Measurements from ENCODE around the gene RCCD1.

RCCD1 gene

DNA sequence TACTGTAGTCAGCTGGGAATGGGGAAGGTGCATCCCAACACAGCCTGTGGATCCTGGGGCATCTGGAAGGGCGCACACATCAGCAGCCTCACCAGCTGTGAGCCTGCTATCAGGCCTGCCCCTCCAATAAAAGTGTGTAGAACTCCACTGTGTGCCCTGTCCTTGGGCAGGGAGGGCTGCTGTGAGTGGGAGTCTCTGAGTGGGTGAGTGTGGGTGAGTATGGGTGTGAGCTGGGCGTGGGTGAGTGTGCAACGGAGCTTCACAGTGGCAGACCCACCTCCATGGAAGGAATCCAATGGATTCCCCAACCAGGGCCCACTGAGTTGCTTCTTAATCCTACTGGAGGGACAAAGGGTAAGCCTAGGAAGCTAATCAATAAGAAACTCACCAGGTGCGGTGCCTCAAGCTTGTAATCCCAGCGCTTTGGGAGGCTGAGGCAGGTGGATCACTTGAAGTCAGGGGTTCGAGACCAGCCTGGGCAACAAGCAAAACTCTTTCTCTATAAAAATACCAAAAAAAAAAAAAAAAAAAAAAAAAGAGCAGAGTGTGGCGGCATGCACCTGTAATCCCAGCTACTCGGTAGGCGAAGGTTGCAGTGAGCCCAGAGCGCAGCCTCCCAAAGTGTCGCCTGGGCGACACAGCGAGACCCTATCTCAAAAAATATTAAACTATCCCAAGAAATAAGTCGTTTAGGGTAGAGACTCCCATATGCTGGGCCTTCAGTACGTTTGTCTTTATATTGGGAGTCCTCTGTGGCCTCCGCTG lies 555 bp upstream of the RCCD1 start:
- peak overlapping the region; percentile 68 for H3K4me3 ChIP-seq (ENCODE audit: insufficient read depth, low read depth, low read length, poor library complexity, severe bottlenecking)
- H3K27ac ChIP-seq (ENCODE audit: insufficient read depth, low read length, poor library complexity, severe bottlenecking), result peak overlapping the region; percentile 91
- H3K4me1 ChIP-seq (ENCODE audit: control insufficient read depth, insufficient read depth, low read length, poor library complexity, severe bottlenecking), result peaks cover 23% of the 10 kb centered on the region
- H3K9me3 ChIP-seq (ENCODE audit: control insufficient read depth, low read length), result no peaks in the 10 kb centered on the region
- DNase-seq, result no peak
- H3K36me3 ChIP-seq (ENCODE audit: control insufficient read depth, insufficient read depth, low read length), result peaks cover 24% of the 10 kb centered on the region
- no peaks in the 10 kb centered on the region for H3K27me3 ChIP-seq (replicated peaks; ENCODE audit: control insufficient read depth, insufficient read depth, low read length, poor library complexity, severe bottlenecking)

DNA sequence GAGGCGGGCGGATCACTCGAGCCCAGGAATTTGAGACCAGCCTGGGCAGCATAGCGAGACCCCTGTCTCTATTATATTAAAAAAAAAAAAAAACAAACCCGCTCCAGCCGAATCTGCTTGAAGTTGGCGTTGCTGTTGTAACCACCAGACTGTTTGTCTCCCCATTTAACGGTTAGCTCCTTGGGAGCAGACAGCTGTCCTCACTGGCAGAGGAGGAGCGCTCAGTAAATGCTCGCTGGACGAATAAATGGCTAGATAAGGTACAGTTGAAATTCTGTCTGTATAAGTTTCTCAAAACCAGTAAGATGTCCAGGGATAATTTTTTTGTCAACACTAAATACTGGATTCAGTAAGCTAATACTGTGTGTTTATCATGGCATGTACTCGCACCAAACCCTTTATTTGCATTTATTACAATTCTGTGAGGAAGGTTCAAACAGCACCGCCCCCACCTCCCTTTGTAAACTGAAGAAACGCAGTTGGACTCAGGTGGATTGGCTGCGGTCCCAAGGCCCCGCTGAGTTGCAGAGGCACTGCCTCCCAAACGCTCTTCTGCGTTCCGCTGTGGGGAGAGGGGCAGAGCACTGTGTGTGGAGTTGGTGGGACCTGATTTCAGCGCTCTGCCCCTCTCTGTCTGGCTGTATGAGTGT lies 1.1 kb downstream of the RCCD1 start:
- Histone ChIP-seq H3K4me1 (ENCODE audit: control insufficient read depth, insufficient read depth, low read length, poor library complexity, severe bottlenecking) (peaks cover 23% of the 10 kb centered on the region), H3K4me3 (ENCODE audit: insufficient read depth, low read depth, low read length, poor library complexity, severe bottlenecking) (peak overlapping the region; percentile 35), H3K27ac (ENCODE audit: insufficient read depth, low read length, poor library complexity, severe bottlenecking) (no peak overlapping the region), H3K27me3 (replicated peaks; ENCODE audit: control insufficient read depth, insufficient read depth, low read length, poor library complexity, severe bottlenecking) (no peaks in the 10 kb centered on the region), H3K9me3 (ENCODE audit: control insufficient read depth, low read length) (no peaks in the 10 kb centered on the region), H3K36me3 (ENCODE audit: control insufficient read depth, insufficient read depth, low read length) (peaks cover 11% of the 10 kb centered on the region)
- DNase-seq, result no peak

DNA sequence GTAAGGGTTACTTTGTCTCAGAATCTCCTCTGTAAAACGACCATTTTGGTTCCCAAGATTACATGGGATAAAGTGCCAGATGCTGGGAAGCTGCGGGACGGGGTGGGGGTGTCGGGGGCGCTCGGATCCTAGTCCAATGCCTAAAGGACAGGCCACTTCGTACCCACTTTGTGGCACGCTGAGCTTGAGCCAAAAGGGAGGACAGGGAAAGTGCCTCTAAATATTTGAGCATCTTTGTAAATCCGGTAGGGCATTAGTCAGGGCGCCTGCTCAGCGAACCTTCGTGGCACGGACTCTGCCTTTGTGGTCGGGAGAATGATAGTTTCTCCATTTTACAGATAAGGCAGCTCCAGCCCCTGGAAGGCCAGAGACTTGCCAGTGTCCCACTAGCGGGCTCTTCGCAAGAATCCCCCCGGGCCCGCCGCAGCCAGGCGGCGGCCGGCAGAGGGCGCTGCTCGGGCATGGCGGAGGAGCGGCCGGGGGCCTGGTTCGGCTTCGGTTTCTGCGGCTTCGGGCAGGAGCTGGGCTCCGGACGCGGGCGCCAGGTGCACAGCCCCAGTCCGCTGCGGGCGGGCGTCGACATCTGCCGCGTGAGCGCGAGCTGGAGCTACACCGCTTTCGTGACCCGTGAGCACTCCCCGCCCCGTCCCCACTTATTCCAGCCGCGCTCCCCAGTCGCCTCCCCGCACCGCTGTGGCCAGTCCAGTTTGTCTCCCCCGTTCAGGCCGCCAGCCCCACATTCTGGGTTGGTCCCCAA lies 1.8 kb downstream of the RCCD1 start:
- peak; percentile 24 to 60 (median 33) for DNase-seq
- H3K27ac ChIP-seq (ENCODE audit: insufficient read depth, low read length, poor library complexity, severe bottlenecking), result no peak overlapping the region
- H3K36me3 ChIP-seq (ENCODE audit: control insufficient read depth, insufficient read depth, low read length), result peaks cover 15% of the 10 kb centered on the region
- H3K9me3 ChIP-seq (ENCODE audit: control insufficient read depth, low read length), result no peaks in the 10 kb centered on the region
- H3K4me3 ChIP-seq (ENCODE audit: insufficient read depth, low read depth, low read length, poor library complexity, severe bottlenecking), result peak overlapping the region; percentile 35
- no peaks in the 10 kb centered on the region for H3K27me3 ChIP-seq (replicated peaks; ENCODE audit: control insufficient read depth, insufficient read depth, low read length, poor library complexity, severe bottlenecking)
- H3K4me1 ChIP-seq (ENCODE audit: control insufficient read depth, insufficient read depth, low read length, poor library complexity, severe bottlenecking), result peaks cover 23% of the 10 kb centered on the region

DNA sequence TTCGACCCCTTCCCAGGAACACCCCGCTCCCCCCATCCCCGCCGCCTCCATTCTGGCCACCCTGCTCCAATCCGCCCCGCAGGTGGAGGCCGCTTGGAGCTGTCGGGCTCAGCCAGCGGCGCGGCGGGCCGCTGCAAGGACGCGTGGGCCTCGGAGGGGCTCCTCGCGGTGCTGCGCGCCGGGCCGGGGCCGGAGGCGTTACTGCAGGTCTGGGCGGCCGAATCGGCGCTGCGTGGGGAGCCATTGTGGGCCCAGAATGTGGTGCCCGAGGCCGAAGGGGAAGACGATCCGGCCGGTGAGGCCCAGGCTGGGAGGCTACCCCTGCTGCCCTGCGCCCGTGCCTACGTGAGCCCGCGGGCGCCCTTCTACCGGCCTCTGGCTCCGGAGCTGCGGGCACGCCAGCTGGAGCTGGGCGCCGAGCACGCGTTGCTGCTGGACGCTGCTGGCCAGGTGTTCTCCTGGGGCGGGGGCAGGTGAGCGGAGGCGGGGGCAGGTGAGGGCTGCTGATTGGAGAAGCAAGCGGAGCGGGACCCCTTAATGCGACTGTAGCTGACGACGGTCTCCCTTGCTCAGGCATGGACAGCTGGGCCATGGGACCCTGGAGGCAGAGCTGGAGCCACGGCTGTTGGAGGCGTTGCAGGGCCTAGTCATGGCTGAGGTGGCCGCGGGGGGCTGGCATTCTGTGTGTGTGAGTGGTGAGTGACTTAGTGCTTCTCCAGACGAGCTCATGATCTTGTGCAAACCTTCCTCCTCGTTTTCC lies 2.5 kb downstream of the RCCD1 start:
- DNase-seq, result no peak
- H3K9me3 ChIP-seq (ENCODE audit: control insufficient read depth, low read length), result no peaks in the 10 kb centered on the region
- H3K27me3 ChIP-seq (replicated peaks; ENCODE audit: control insufficient read depth, insufficient read depth, low read length, poor library complexity, severe bottlenecking), result no peaks in the 10 kb centered on the region
- peaks cover 23% of the 10 kb centered on the region for H3K4me1 ChIP-seq (ENCODE audit: control insufficient read depth, insufficient read depth, low read length, poor library complexity, severe bottlenecking)
- no peak overlapping the region for H3K27ac ChIP-seq (ENCODE audit: insufficient read depth, low read length, poor library complexity, severe bottlenecking)
- H3K4me3 ChIP-seq (ENCODE audit: insufficient read depth, low read depth, low read length, poor library complexity, severe bottlenecking), result peak overlapping the region; percentile 35
- peaks cover 15% of the 10 kb centered on the region for H3K36me3 ChIP-seq (ENCODE audit: control insufficient read depth, insufficient read depth, low read length)

DNA sequence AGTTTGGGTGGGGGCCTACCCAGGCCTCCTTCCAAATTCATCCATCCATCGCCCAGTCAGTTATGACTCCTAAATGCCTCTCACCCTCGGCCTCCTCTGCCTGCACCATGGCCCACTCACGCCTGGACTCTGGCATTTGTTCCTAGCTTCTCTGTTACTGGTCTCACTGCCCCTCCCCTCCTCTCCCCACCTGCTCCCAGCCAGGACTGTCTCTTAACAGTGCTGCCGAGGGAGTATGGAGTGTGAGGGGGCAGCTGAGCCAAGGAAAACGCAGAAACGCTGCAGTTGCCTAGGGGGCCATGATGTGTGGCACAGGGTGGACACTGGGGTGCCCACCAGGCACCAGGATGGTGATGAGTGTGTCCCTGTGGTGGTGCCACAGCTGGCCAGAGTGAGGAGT lies 3.1 kb downstream of the RCCD1 start:
- Histone ChIP-seq H3K27ac (ENCODE audit: insufficient read depth, low read length, poor library complexity, severe bottlenecking) (no peak overlapping the region), H3K4me1 (ENCODE audit: control insufficient read depth, insufficient read depth, low read length, poor library complexity, severe bottlenecking) (peaks cover 23% of the 10 kb centered on the region), H3K4me3 (ENCODE audit: insufficient read depth, low read depth, low read length, poor library complexity, severe bottlenecking) (no peak overlapping the region), H3K9me3 (ENCODE audit: control insufficient read depth, low read length) (no peaks in the 10 kb centered on the region), H3K27me3 (replicated peaks; ENCODE audit: control insufficient read depth, insufficient read depth, low read length, poor library complexity, severe bottlenecking) (no peaks in the 10 kb centered on the region), H3K36me3 (ENCODE audit: control insufficient read depth, insufficient read depth, low read length) (peaks cover 11% of the 10 kb centered on the region)
- no peak for DNase-seq

DNA sequence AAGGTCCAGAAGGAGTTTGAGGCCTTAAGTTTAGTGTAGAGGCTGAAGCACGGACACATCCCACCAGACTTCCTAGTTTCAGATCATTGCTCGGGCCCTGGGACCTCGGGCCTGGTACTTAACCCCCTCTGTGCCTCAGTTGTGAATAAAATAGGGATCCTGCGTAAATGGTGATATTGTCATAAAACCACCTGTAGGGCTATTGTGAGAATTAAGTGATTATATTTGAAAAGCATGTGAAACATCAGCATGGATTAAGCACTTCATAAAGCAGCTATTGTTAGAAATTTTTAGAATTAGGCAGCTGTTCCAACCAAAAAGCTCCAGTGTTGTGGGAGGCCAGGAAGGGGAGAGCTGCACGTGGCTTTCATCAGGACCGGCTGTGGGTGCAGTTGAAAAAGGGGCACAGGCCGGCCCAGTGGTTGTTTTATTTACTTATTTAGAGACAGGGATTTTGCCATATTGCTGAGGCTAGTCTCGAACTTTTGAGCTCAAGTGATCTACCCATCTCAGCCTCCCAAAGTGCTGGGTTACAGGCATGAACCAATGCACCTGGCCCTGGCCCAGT lies 4.4 kb downstream of the RCCD1 start:
- Histone ChIP-seq H3K4me1 (ENCODE audit: control insufficient read depth, insufficient read depth, low read length, poor library complexity, severe bottlenecking) (peaks cover 23% of the 10 kb centered on the region), H3K4me3 (ENCODE audit: insufficient read depth, low read depth, low read length, poor library complexity, severe bottlenecking) (no peak overlapping the region), H3K27me3 (replicated peaks; ENCODE audit: control insufficient read depth, insufficient read depth, low read length, poor library complexity, severe bottlenecking) (no peaks in the 10 kb centered on the region), H3K36me3 (ENCODE audit: control insufficient read depth, insufficient read depth, low read length) (peaks cover 9% of the 10 kb centered on the region), H3K27ac (ENCODE audit: insufficient read depth, low read length, poor library complexity, severe bottlenecking) (no peak overlapping the region), H3K9me3 (ENCODE audit: control insufficient read depth, low read length) (no peaks in the 10 kb centered on the region)
- DNase-seq, result no peak

DNA sequence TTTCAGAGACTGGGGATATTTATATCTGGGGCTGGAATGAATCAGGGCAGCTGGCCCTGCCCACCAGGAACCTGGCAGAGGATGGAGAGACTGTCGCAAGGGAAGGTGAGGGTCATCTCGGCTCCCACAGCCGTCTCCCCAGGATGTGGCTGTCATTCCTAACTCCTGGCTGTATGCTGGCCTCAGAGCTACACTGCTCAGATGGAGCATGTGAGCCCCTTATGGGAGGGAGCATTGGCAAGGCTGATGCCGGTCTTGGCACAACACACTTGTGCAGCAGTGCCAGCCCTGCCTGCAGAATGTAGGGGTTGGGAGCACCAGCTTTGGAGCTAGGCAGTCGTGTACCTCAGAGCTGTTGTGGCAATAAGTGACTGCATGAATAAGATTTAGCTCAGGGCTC lies 5.2 kb downstream of the RCCD1 start:
- H3K27ac ChIP-seq (ENCODE audit: insufficient read depth, low read length, poor library complexity, severe bottlenecking), result no peak overlapping the region
- no peak for DNase-seq
- H3K36me3 ChIP-seq (ENCODE audit: control insufficient read depth, insufficient read depth, low read length), result peaks cover 9% of the 10 kb centered on the region
- H3K4me3 ChIP-seq (ENCODE audit: insufficient read depth, low read depth, low read length, poor library complexity, severe bottlenecking), result no peak overlapping the region
- H3K4me1 ChIP-seq (ENCODE audit: control insufficient read depth, insufficient read depth, low read length, poor library complexity, severe bottlenecking), result peaks cover 17% of the 10 kb centered on the region
- H3K9me3 ChIP-seq (ENCODE audit: control insufficient read depth, low read length), result no peaks in the 10 kb centered on the region
- H3K27me3 ChIP-seq (replicated peaks; ENCODE audit: control insufficient read depth, insufficient read depth, low read length, poor library complexity, severe bottlenecking), result no peaks in the 10 kb centered on the region

DNA sequence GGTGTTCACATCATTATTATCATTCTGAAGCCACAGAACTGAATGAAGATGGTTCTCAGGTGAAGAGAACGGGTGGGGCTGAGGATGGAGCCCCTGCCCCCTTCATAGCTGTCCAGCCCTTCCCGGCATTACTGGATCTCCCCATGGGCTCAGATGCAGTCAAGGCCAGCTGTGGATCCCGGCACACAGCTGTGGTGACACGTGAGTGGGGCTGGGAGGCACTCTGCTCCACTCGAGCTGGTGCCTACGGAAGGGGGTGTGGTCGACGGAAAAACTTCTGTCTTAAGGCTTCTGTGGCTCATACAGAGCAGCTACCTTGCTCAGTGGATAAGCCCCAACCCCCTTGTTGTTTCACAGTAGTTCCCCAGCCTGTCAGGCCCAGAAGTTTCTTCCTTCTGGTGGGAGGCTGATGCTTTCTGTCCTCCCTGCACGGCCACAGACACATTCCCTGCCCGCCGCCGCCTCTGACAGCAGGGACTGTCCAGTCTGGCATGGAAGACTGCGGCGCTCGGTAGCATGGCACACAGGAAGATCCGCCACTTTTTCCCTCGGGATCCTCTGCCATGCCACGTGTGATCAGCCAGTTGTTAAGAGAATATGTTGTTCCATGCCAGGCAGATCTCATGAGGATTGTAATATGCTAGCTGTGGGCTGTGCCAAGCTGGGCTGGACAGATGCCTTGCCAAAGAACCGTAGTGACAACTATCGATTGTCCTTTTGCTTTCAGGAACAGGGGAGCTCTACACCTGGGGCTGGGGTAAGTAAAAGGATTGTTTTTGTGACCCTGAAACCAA lies 5.8 kb downstream of the RCCD1 start:
- H3K9me3 ChIP-seq (ENCODE audit: control insufficient read depth, low read length), result no peaks in the 10 kb centered on the region
- no peak overlapping the region for H3K27ac ChIP-seq (ENCODE audit: insufficient read depth, low read length, poor library complexity, severe bottlenecking)
- H3K4me3 ChIP-seq (ENCODE audit: insufficient read depth, low read depth, low read length, poor library complexity, severe bottlenecking), result no peak overlapping the region
- H3K4me1 ChIP-seq (ENCODE audit: control insufficient read depth, insufficient read depth, low read length, poor library complexity, severe bottlenecking), result peaks cover 12% of the 10 kb centered on the region
- H3K36me3 ChIP-seq (ENCODE audit: control insufficient read depth, insufficient read depth, low read length), result peaks cover 9% of the 10 kb centered on the region
- no peaks in the 10 kb centered on the region for H3K27me3 ChIP-seq (replicated peaks; ENCODE audit: control insufficient read depth, insufficient read depth, low read length, poor library complexity, severe bottlenecking)
- no peak for DNase-seq

DNA sequence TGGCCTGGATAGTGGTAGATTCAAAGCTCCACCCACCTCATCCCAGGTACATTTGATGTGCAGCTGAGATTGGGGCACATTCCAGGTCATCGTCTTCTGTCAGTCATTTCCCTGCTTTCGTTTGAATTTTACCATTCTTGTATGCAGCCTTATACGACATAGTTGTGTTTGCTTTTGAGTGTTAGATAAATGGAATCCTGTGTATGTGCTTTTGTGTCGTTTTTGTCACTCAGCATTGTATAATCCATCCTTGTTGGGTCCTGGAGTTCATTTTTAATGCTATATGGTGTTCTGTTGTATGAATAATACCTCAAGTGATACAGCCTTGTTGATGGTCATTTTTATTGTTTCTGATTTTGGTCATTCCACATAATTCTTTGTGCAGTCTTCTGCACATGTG lies 7.3 kb downstream of the RCCD1 start:
- no peaks in the 10 kb centered on the region for H3K4me1 ChIP-seq (ENCODE audit: control insufficient read depth, insufficient read depth, low read length, poor library complexity, severe bottlenecking)

More for the DNA sequence above, 7.3 kb downstream of the RCCD1 start:
- Histone ChIP-seq H3K36me3 (ENCODE audit: control insufficient read depth, insufficient read depth, low read length) (peaks cover 9% of the 10 kb centered on the region), H3K4me3 (ENCODE audit: insufficient read depth, low read depth, low read length, poor library complexity, severe bottlenecking) (no peak overlapping the region), H3K27ac (ENCODE audit: insufficient read depth, low read length, poor library complexity, severe bottlenecking) (no peak overlapping the region), H3K27me3 (replicated peaks; ENCODE audit: control insufficient read depth, insufficient read depth, low read length, poor library complexity, severe bottlenecking) (no peaks in the 10 kb centered on the region), H3K9me3 (ENCODE audit: control insufficient read depth, low read length) (no peaks in the 10 kb centered on the region)
- DNase-seq, result no peak
